GM20000 (cell line): ENCODE measurements around the gene ISOC2.
A peak's percentile ranks its signal among the peaks of the same experiment; 100 is the strongest.
"Not testable (repeated sequence)": the region's sequence is repeated elsewhere in the genome, so short reads cannot be mapped to it uniquely, and the experiment has no call there.

Experiments
- DNase-seq: peaks from one replicate; pipeline ENCODE4 v3.0.0; 2012; ENCODE audit warnings: low spot score
- CTCF ChIP-seq: IDR thresholded peaks from 2 replicates; pipeline ENCODE4 v1.5.1; 2012; ENCODE audit warnings: mild to moderate bottlenecking, control low read depth; ENCODE audit errors: extremely low read depth, missing control alignments

The ISOC2 gene

GRCh38 chr19:55451965-55452748, 9.3 kb downstream of the ISOC2 start:
- DNase-seq = peak; percentile 46
- TF ChIP-seq CTCF = no peak

DNA sequence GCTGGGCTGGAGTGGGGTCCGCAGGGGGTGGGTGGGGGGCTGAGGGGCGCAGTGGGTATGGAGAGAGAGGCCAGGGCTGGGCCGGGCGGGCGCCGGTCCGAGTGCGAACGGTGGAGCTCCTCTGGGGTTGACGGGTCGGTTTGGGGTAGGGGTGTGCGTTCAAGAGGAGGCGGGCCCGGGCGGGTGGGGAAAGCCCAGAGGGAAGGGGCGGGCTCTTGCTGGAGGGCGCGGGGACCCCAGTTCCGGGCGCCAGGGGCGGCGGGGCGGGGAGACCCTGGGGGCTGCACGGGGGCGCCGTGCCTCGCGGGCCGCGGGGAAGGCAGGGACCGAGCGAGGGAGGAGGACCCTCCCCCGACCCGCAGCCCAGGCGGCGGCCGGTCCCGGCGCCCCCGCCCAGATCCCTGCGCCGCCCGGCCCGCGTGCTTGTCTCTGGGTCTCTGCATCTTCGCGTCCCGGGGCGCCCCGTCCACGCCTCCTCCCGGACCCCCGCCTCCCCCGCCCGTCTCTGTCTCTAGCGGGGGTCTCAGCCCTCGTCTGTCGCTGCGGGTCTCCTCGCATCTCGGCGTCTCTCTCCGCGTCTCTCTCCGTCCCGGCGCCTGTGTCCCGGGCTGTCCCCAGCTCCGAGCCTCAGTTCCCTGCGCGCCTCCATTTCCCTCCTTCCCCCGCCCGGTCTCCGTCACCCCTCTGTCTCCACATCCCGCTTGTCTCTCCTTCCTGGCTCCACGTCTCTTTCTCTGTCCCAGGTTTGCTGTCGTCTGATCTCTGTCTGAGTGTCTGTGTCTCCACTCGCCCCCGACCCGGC, 10.1 kb downstream of the ISOC2 start:
- DNase-seq = peak; percentile 65
- no peak for TF ChIP-seq CTCF

- DNase-seq = no peak
Observed at GRCh38 chr19:55449469-55449868, 12.0 kb downstream of the ISOC2 start.

GRCh38 chr19:55448175-55448490, 13.3 kb downstream of the ISOC2 start:
- DNase-seq = not testable (repeated sequence)

More at GRCh38 chr19:55449469-55449868, 12.0 kb downstream of the ISOC2 start:
- TF ChIP-seq CTCF = no peak

- no peak for DNase-seq
- no peak for TF ChIP-seq CTCF
Observed at GRCh38 chr19:55447421-55448174, 13.8 kb downstream of the ISOC2 start.

- no peak for DNase-seq
- no peak for TF ChIP-seq CTCF
Observed at GRCh38 chr19:55446060-55446459, 15.4 kb downstream of the ISOC2 start.

DNA sequence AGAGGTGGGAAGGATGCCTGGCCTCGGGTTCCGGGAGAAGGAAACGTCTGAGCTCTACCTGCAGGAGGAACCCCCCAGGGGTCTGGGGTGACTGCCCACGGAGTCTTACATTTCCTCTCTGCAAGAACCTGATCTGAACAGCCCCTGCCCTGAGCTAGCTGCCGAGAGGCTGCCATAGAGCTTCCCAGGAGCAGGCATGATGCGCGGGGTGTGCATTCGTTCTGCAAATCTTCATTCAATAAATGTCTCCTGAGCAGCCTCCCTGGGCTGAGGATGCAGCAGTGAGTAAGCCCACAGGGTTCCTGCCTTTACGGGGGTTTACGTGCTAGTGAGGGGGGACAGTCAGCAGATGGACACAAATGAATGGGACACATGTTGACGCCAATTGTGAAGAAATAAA, 16.8 kb downstream of the ISOC2 start:
- DNase-seq = no peak
- TF ChIP-seq CTCF = no peak
